Activated CD8-positive, alpha-beta memory T cell treated with anti-CD3 and anti-CD28 coated beads, Interleukin-2, amount 50 U/mL, for 1 hour (primary cell): ENCODE measurements around the gene HEMK1.

Source experiments
- DNase-seq: peaks from one replicate; pipeline ENCODE4 v3.0.0-alpha.2; 2020; ENCODE audit errors: extremely low read depth

The HEMK1 gene

GRCh38 chr3:50542177-50543034 is 26.9 kb upstream of the HEMK1 start:
- no peak for DNase-seq

GRCh38 chr3:50545781-50546180 is 23.5 kb upstream of the HEMK1 start:
- DNase-seq = no peak

GRCh38 chr3:50549226-50549625 is 20.1 kb upstream of the HEMK1 start:
- DNase-seq = no peak

- DNase-seq = no peak
Observed at GRCh38 chr3:50550079-50550736, 19.1 kb upstream of the HEMK1 start.

GRCh38 chr3:50551054-50551659 is 18.2 kb upstream of the HEMK1 start:
- DNase-seq = no peak

GRCh38 chr3:50551681-50552435 is 17.5 kb upstream of the HEMK1 start:
- no peak for DNase-seq

GRCh38 chr3:50552598-50552997 is 16.7 kb upstream of the HEMK1 start:
- no peak for DNase-seq

- DNase-seq = no peak
Observed at GRCh38 chr3:50554553-50554952, 14.8 kb upstream of the HEMK1 start.

- DNase-seq = no peak
Observed at GRCh38 chr3:50557106-50557505, 12.2 kb upstream of the HEMK1 start.

- DNase-seq = no peak
Observed at GRCh38 chr3:50557915-50558314, 11.4 kb upstream of the HEMK1 start.

- DNase-seq = no peak
Observed at GRCh38 chr3:50559702-50560101, 9.6 kb upstream of the HEMK1 start.

GRCh38 chr3:50562861-50563260 is 6.5 kb upstream of the HEMK1 start:
- DNase-seq = no peak

GRCh38 chr3:50563867-50564266 is 5.5 kb upstream of the HEMK1 start:
- no peak for DNase-seq

- DNase-seq = no peak
Observed at GRCh38 chr3:50564321-50564720, 5.0 kb upstream of the HEMK1 start.

- no peak for DNase-seq
Observed at GRCh38 chr3:50567011-50567385, 2.3 kb upstream of the HEMK1 start.

GRCh38 chr3:50567386-50568167 is 1.7 kb upstream of the HEMK1 start, which contains the start of gene C3orf18:
C3orf18 (minus strand) TSS chr3:50567747; CDS start chr3:50565699, 2,048 bp downstream.
- peak; percentile 66 for DNase-seq

- no peak for DNase-seq
Observed at GRCh38 chr3:50570508-50571279, 1.4 kb downstream of the HEMK1 start.

- DNase-seq = no peak
Observed at GRCh38 chr3:50571486-50571885, 2.2 kb downstream of the HEMK1 start.

GRCh38 chr3:50572158-50572557 is 2.8 kb downstream of the HEMK1 start:
- DNase-seq = peak; percentile 37

GRCh38 chr3:50572801-50573371 is 3.6 kb downstream of the HEMK1 start:
- DNase-seq = no peak
